Activated effector memory CD4-positive, alpha-beta T cell treated with anti-CD3 and anti-CD28 coated beads, Interleukin-2, amount 50 U/mL, for 16 hours (primary cell): ENCODE results near the gene MELTF.

Experiments
- DNase-seq: peaks from one replicate; pipeline ENCODE4 v3.0.0-alpha.2; 2020

Gene MELTF

DNA sequence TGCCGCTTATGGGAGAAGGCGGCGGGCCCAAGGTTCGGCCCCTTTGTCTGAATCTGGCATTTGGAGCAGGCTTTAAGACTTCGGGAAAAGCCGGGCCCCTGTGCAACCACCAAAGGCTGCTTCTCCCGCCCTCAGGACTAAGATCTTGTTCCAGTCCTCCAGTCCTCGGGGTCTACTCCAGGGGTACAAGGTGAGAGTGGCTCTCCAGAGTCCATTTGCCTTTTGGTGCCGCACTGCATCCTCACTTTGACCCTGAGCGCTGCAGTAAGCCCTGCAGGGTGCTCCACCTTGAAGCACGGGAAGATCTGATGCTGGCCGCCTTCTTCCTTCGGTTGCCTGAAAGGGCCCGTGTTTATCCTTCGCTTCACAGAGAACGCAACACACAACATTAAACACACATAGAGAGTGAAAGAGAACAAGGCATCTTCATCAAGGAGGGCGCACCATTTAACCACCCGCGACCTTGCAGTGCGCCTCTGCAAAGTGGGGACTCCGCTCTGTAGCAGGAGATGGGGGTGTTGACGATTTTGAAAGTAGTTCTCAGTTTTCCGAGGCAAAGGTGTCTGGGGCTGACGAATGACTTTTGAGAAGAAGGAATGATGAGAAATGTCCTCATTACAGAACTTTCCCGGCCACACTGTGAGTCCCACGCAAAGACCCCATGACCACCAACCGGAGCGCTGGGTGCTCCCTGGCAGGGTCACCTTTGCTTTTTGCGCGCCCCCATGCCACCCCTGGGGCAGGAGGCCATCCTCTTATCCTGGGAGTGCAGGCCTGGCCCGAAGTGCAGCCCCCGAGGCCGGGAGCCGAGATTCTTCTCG is 62.0 kb downstream of the MELTF start:
- no peak for DNase-seq

DNA sequence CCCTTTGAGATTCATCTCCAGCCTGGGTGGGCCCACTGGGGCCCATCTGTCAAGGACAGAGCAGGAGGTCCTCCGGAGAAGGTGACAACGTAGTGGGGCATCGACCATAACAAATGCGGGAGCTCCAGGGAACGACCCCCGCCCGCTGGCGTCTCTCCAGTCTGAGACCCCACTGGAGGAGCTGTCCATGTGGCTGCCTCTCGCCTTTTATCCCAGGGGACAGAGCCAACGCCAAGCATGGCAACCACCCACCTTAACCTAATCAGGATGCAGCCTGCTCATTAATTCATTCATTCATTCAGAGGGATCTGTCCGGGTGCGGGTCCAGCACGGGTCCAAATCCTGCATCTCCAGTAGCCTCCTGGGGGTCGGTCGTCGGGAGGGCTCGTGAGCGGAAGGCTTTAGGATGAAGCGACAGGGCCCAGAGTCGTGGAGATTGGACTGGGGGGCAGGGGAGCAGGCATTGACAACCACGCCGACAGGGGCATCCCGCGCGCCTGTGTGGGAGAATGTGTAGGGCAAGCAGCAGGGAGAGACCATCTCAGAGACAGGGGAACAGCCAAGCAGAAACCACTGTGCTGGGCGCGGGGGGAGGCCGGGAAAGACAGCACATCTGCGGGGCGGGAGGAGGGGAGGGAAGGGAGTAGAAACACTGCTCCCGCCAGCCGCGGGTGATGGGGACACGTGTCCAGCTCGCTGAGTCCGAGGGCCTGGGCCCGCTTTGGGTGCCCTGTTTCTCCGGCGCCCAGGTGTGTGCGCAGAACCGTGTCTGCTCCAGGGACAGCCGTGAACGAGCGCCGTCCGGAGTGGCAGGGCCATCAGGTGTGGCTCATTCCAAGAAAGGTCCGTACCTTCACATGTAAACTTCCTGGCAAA is 62.9 kb downstream of the MELTF start:
- DNase-seq, result no peak

DNA sequence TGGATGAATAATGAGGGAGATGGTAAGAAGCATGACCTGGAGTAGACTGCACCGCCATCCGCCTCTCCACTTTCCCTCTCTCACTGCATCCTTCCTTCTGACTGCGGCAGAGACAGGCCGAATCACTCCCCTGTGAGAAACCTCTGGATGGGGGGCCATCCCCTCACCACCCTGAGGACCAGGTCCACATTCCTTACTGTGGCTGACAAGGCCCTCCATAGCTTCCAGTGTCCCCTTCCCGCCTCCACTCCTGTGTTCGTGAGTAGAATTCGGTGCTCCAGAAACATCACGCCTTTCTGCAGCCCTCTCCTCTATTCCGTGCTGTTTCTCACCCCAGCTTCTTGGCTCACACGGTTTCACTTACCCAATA is 63.8 kb downstream of the MELTF start:
- DNase-seq, result no peak

DNA sequence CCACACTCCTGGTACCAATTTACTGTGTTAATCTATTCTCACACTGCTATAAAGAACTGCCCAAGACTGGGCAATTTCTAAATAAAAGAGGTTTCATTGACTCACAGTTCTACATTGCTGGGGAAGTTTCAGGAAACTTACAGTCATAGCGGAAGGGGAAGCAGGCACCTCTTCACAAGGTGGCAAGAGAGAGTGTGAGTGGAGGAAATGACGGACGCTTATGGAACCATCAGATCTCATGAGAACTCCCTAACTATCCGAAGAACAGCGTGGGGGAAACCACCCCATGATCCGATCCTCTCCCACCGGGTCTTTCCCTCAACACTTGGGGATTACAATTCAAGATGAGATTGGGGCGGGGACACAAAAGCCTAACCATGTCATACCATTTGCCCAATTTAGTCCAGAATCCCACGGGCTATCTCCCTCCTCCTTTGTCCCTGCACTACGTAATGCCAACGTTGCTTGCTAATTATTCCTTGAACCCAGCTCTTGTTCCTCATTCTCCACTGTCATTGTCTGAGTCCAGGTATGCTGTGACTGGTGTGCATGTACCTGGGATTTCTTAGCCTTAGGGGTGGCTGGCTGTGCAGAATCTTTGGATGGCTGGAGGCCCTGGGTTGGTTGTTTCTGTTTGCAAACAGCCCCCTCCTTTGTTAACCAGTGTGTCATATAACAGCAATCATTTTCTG is 64.4 kb downstream of the MELTF start:
- DNase-seq, result no peak

DNA sequence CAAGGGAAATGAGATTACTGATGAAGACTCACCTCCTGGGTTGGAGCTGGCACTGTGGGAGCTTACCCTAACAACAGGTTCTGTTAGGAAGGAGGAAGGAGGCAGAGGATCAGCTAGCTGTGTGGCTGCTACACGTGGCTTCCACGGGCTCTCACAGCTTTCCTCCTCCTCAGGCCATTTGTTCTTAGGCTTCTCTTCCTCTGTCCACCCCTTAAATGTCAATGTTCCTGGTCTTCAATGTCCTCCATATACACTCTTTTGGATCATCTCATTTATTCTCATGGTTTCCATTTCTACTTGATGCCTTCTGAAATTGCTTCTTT is 66.0 kb downstream of the MELTF start:
- DNase-seq, result no peak

DNA sequence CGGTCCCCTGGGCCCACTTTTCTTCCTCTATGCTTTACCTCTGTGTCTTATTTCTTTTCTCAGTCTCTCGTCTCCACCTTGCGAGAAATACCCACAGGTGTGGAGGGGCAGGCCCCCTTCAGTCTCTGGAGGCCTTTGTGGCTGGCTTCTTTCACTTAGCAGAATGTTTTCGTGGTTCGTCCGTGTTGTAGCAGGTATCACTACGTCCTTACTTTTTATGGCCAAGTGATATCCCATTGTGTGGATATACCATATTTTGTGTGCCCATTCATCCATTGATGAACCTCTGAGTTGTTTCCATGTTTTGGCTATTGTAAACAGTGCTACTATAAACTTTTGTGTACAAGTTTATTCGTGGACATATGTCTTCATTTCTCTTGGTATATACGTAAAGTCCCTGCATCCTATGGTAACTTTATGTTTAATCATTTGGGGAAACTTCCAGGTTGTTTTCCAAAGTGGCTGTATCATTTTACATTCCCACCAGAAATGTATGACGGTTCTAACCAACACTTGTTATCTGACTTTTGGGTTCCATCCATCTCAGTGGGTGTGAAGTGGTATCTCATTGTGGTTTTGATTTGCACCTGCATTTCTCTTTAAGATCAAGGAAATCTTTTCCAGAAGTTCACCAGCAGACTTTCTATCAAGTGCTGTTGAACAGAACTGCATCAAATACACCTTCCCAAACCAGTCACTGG is 66.5 kb downstream of the MELTF start:
- no peak for DNase-seq

DNA sequence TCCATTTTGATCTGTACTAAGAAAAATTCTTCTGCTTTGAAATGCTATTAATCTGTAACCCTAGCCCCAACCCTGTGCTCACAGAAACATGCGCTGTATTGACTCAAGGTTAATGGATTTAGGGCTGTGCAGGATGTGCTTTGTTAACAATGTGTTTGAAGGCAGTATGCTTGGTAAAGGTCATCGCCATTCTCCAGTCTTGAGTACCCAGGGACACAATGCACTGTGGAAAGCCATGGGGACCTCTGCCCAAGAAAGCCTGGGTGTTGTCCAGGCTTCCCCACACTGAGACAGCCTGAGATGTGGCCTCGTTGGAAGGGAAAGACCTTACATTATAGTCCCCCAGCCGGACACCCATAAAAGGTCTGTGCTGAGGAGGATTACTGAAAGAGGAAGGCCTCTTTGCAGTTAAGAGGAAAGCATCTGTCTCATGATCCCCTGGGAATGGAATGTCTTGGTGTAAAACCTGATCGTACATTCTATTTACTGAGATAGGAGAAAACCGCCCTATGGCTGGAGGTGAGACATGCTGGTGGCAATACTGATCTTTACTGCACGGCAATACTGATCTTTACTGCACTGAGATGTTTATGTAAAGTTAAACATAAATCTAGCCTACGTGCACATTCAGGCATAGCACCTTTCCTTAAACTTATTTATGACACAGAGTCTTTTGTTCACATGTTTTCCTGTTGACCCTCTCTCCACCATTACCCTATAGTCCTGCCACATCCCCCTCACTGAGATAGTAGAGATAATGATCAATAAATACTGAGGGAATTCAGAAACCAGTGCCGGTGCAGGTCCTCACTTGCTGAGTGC is 67.3 kb downstream of the MELTF start:
- no peak for DNase-seq

DNA sequence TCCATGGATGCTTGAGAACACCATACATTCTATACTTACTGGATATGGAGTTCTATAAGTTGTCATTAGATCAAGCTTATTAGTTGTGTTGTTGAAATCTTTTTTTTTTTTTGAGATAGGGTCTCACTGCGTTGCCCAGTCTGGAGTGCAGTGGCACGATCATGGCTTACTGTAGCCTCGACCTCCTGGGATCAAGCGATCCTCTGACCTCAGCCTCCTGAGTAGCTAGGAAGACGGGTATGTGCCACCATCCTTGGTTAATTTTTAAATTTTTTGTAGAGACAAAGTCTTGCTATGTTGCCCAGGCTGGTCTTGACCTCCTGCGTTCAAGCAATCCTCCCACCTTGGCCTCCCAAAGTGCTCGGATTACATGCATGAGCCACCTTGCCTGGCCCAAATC is 74.8 kb downstream of the MELTF start:
- DNase-seq, result no peak
